GM12875 (cell line): ENCODE results near the gene SCAMP2.

Experiments used
- H3K4me3 ChIP-seq: one replicate; pipeline ENCODE4 v1.5.1; 2011; ENCODE audit warnings: low read depth, low read length, control low read depth
- TF ChIP-seq, protein P1 (sequence below): IDR thresholded peaks from 2 replicates; pipeline ENCODE4 v1.5.1; 2011; ENCODE audit warnings: low read depth, mild to moderate bottlenecking, control low read depth, inconsistent platforms, low read length, moderate library complexity, borderline replicate concordance; ENCODE audit not compliant: insufficient read depth

The SCAMP2 gene

DNA sequence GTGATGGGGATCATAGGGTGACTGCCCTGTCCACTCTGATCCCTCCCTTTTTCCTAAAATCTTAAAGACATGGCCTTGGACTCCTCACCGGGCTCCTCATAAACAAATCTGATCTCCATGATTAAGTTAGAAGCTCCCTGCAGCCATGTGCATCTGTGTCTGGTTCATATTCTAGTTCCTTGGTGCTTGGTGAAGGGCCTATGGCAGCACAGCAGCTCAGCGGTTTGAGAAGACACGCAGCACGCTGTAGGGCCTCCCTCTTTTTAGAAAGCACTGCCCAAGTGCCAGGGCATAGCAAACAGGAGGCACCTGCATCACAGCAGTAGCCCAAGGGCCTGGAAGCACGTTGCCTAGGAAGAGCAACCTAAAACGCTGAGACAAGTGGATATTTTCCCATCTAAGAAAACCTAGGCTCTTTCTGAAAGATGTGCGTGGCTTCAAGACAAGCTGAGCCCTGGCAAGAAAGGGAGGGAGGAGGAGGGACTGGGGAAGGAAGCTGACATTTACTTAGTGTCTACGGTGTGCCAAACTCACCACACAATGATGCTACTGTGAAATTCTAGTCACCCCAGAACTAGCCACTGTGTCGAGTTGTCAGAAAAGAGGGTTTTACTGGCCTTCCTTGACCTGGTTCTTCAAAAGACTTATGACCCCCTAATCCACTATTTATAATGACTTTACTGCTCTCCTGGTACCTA is 15.3 kb downstream of the SCAMP2 start:
- TF ChIP-seq, protein P1, sequence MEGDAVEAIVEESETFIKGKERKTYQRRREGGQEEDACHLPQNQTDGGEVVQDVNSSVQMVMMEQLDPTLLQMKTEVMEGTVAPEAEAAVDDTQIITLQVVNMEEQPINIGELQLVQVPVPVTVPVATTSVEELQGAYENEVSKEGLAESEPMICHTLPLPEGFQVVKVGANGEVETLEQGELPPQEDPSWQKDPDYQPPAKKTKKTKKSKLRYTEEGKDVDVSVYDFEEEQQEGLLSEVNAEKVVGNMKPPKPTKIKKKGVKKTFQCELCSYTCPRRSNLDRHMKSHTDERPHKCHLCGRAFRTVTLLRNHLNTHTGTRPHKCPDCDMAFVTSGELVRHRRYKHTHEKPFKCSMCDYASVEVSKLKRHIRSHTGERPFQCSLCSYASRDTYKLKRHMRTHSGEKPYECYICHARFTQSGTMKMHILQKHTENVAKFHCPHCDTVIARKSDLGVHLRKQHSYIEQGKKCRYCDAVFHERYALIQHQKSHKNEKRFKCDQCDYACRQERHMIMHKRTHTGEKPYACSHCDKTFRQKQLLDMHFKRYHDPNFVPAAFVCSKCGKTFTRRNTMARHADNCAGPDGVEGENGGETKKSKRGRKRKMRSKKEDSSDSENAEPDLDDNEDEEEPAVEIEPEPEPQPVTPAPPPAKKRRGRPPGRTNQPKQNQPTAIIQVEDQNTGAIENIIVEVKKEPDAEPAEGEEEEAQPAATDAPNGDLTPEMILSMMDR = no peak
- H3K4me3 ChIP-seq = peak overlapping the region; percentile 5

DNA sequence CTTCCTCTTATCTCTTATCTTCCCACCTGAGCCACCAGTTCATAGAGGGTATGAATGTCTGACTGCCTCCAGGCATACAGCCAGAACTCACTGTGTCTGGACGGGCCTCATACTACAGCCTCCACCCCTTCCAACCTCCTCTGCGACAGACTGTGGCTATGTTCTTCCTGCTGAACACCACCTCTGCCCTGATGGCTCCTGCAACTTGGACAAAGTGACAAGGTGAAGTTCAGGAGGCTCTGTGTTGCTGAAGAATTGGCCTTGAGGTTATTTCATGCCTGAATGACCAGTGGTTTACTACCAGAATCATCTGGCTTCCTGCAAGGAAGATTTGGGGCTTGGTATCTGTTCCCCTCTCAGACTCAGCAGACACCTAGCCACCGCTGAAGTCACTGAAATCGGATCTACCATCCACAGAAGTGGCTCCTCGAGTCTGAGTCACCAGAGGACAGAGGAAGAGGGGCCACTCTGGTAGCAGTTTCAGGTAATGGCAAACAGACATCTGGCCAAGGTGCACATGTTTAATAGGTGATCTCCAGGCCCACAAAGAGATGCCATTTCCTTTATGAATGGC is 16.0 kb downstream of the SCAMP2 start:
- TF ChIP-seq, protein P1 = no peak
- H3K4me3 ChIP-seq = no peak overlapping the region

DNA sequence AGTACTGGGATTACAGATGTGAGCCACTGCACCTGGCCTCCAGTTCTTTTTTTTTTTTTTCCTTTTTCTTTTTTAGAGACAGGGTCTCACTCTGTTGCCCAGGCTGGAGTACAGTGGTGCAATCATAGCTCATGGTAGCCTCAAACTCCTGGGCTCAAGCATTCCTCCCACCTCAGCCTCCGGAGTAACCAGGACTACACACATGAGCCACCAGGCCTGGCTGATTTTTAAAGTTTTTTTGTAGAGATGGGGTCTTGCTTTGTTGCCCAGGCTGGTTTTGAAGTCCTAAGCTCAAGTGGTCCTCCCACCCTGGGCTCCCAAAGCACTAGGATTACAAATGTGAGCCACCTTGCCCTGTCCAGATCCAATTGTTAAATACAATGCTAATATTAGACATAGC is 16.6 kb downstream of the SCAMP2 start:
- TF ChIP-seq, protein P1 = no peak
- no peak overlapping the region for H3K4me3 ChIP-seq

DNA sequence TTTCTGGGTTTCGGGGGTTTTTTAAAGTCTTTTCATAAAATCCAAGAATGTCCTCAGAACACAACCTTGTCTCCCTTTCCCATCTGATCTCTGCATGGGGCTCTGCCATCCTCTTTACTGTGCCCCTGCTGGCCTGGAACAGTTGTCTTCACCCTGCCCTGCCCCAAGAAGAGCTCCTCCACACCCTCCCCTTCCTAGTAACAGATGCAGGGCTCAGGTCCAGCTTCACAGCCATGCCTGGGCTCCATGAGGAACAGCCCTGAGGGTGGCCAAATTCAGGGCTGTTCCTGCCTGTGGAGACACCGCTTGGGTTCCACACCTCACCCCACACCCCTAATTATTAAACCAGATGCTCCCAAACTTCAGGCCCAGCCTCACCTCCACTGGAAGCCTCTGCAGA is 17.3 kb downstream of the SCAMP2 start:
- TF ChIP-seq, protein P1 = no peak
- H3K4me3 ChIP-seq = no peak overlapping the region

DNA sequence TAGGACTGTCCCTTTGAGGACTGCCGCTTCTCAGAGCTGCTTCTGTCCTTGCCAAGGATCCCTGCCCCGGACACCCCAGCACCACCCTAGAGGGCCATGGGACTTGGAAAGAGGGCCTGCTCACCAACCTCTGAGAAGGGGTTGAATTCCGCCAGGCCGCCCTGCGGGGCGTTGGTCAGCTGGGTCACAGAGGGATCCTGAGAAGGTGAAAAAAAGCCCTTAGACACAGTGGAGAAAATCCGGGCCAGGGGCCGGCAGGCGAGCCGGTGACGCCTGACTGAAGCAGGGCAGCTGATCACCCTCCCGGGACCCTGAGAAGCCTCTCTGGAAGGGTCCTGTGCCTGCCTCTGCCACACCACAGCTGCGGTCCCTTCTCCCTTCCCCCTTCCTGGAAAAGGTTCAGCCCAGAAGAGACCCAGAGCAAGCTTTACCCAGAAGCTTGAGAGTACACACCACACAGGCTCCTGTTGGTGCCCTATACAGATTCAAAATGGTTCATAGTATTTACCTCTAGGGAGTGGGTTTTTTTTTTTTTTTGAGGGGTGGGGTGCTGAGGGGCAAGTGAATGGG is 18.6 kb downstream of the SCAMP2 start:
- TF ChIP-seq, protein P1 = no peak
- no peak overlapping the region for H3K4me3 ChIP-seq

DNA sequence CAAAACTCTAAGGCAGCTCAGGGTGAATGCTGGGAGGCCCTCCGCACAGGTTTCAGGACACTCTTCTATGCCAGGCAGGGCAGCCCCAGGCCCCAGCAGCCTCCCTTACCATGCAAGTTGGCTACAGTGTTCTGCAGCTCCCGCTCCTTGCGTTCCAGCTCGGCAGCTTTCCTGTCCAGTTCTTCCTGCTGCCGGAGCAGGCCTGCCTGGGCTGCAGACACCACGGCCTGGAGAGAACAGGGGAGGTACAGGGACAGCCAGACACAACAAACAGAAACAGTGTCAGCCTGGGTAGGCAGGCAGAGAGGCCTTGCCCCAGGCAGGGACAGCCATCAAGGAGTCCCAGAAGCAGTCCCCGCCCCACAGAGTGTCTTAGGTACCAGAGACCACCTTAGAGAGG is 21.2 kb downstream of the SCAMP2 start:
- TF ChIP-seq, protein P1 = no peak
- no peak overlapping the region for H3K4me3 ChIP-seq

DNA sequence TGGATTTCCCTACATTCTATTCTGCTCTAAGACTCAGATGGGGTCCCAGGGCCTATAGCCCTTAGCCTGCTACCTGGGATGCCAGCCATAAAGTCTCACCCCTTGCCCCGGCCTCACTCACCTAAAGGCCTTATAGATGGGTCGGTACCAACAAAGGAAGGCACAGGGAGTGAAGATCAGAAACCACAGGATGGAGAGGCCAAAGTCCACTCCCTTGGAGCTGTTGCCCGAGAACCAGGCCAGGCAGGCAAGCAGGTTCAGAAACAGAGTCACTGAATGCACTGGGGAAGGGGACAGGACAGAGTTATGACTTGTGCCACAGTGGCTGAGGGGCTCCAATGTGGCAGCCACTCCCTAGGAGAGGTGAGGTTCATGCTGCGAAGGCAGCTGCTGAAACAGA is 22.8 kb downstream of the SCAMP2 start:
- H3K4me3 ChIP-seq = no peak overlapping the region
- TF ChIP-seq, protein P1 = no peak
